ENCODE data around the gene THSD7B. TPM values are rescaled to one million over a fixed set of nuclear protein-coding genes. Genes with fewer than 3 reads are reported as not detected.

THSD7B gene
- polyA plus RNA-seq, 1 experiment, result not detected

- Histone ChIP-seq H3K4me3 (ENCODE audit: low read depth, low read length) (no peak overlapping the region), H3K27ac (ENCODE audit: low read depth, low read length) (no peak overlapping the region), H3K27me3 (ENCODE audit: control insufficient read depth, insufficient read depth, low read length) (no peaks in the 10 kb centered on the region), H3K9me3 (ENCODE audit: control insufficient read depth, insufficient read depth, low read length) (0 out of 2 replicates have a peak, but pooled peaks cover 4% of the 10 kb centered on the region)
- ChIA-PET CTCF (no interaction called here), POLR2A (no interaction called here)
- no peak for TF ChIP-seq CTCF (IDR thresholded peaks at IDR 0.05; ENCODE audit: low read depth, low read length)
- DNase-seq (ENCODE audit: low read depth, low spot score), result no peak
These were observed 169.8 kb downstream of the THSD7B start for GRCh38 chr2:136935119-136935518.

DNA sequence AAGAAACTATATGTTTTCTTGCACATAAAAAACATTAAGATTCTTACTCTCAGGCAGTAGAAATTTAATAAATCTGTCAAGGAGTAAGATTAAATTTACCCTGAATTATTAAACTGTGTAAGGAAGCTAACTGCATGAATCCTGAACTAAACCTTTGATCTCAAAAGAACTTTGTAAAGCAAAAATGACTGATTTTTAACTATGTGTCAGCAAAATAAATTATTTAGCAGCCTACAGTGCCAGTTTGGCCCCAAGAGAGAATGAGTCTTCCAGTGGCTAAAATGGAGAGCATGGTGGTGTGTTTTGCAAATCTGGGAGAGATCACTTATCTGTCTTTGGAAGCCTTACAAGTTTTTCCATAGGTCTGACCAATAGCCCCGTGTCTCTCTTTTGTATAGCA lies 190.7 kb downstream of the THSD7B start:
- Histone ChIP-seq H3K27me3 (ENCODE audit: control insufficient read depth, insufficient read depth, low read length) (no peaks in the 10 kb centered on the region), H3K27ac (ENCODE audit: low read depth, low read length) (no peak overlapping the region), H3K4me3 (ENCODE audit: low read depth, low read length) (no peak overlapping the region), H3K9me3 (ENCODE audit: control insufficient read depth, insufficient read depth, low read length) (peaks cover 22% of the 10 kb centered on the region)
- DNase-seq (ENCODE audit: low read depth, low spot score), result no peak
- POLR2A ChIA-PET, result no interaction called here
- no peak for TF ChIP-seq CTCF (IDR thresholded peaks at IDR 0.05; ENCODE audit: low read depth, low read length)
- CTCF ChIA-PET, result no interaction called here

GRCh38 chr2:136957044-136957443 lies 191.7 kb downstream of the THSD7B start:
- TF ChIP-seq CTCF (IDR thresholded peaks at IDR 0.05; ENCODE audit: low read depth, low read length), result no peak
- H3K4me3 ChIP-seq (ENCODE audit: low read depth, low read length), result no peak overlapping the region
- no peak for DNase-seq (ENCODE audit: low read depth, low spot score)
- no peaks in the 10 kb centered on the region for H3K27me3 ChIP-seq (ENCODE audit: control insufficient read depth, insufficient read depth, low read length)
- no peak overlapping the region for H3K27ac ChIP-seq (ENCODE audit: low read depth, low read length)
- peaks cover 22% of the 10 kb centered on the region for H3K9me3 ChIP-seq (ENCODE audit: control insufficient read depth, insufficient read depth, low read length)
- POLR2A ChIA-PET, result no interaction called here
- CTCF ChIA-PET, result no interaction called here

DNA sequence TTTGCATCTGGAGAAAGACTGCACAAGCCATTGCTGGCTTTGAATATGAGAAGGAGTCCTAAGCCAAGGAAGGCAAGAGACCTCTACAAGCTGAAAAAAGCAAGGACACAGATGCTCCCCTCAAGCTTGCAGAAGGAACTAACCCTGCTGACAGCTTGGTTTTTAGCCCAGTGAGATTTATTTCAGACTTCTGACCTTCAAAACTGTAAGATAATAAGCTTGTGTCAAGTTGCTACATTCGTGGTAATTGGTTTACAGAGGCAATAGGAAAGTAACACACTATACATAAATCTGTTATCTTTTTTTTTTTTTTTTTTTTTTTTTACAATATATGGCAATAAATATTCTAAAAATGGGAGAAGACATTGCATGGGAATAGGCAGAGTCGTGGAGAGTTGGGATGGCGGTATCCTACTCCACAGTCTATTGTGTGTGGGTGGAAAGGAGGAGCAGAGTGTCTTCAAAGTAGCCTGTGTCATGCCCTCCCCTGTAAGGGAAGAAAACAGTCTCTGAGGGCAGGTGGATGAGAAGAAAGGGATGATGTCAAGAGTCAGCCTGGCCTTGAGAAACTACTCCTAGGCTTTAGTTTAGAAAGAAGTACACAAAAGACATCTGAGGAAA lies 196.9 kb downstream of the THSD7B start:
- no peak for DNase-seq (ENCODE audit: low read depth, low spot score)
- Histone ChIP-seq H3K27me3 (ENCODE audit: control insufficient read depth, insufficient read depth, low read length) (no peaks in the 10 kb centered on the region), H3K27ac (ENCODE audit: low read depth, low read length) (no peak overlapping the region), H3K4me3 (ENCODE audit: low read depth, low read length) (no peak overlapping the region), H3K9me3 (ENCODE audit: control insufficient read depth, insufficient read depth, low read length) (peaks cover 20% of the 10 kb centered on the region)
- ChIA-PET POLR2A (no interaction called here), CTCF (no interaction called here)
- no peak for TF ChIP-seq CTCF (IDR thresholded peaks at IDR 0.05; ENCODE audit: low read depth, low read length)

- Histone ChIP-seq H3K27ac (ENCODE audit: low read depth, low read length) (no peak overlapping the region), H3K27me3 (ENCODE audit: control insufficient read depth, insufficient read depth, low read length) (no peaks in the 10 kb centered on the region), H3K4me3 (ENCODE audit: low read depth, low read length) (no peak overlapping the region), H3K9me3 (ENCODE audit: control insufficient read depth, insufficient read depth, low read length) (peaks cover 12% of the 10 kb centered on the region)
- POLR2A ChIA-PET, result no interaction called here
- DNase-seq (ENCODE audit: low read depth, low spot score), result no peak
- no peak for TF ChIP-seq CTCF (IDR thresholded peaks at IDR 0.05; ENCODE audit: low read depth, low read length)
- CTCF ChIA-PET, result no interaction called here
These were observed 201.1 kb downstream of the THSD7B start for GRCh38 chr2:136966485-136966884.

Data from AG04450 (cell line).